NCI-H2227 (cell line): Measurements from ENCODE around the gene PAFAH1B1.
"Not testable (repeated sequence)": the region's sequence is repeated elsewhere in the genome, so short reads cannot be mapped to it uniquely, and the experiment has no call there.

Experiments
- DNase-seq: peaks from one replicate; lab custom pipeline; 2025; ENCODE audit not compliant: unreplicated experiment; lab: John Stamatoyannopoulos, UW

The PAFAH1B1 gene

GRCh38 chr17:2688351-2689342 lies 95.2 kb downstream of the PAFAH1B1 start:
- no peak for DNase-seq

GRCh38 chr17:2689411-2690164 lies 96.1 kb downstream of the PAFAH1B1 start:
- no peak for DNase-seq

GRCh38 chr17:2690165-2691068 lies 97.0 kb downstream of the PAFAH1B1 start:
- DNase-seq, result no peak

- DNase-seq, result no peak
Observed at GRCh38 chr17:2691069-2691871, 97.8 kb downstream of the PAFAH1B1 start.

- DNase-seq, result no peak
Observed at GRCh38 chr17:2691965-2692780, 98.7 kb downstream of the PAFAH1B1 start.

GRCh38 chr17:2692781-2693135 lies 99.3 kb downstream of the PAFAH1B1 start:
- DNase-seq, result no peak

GRCh38 chr17:2693561-2694380 lies 100.3 kb downstream of the PAFAH1B1 start:
- no peak for DNase-seq

- no peak for DNase-seq
Observed at GRCh38 chr17:2694381-2695242, 101.2 kb downstream of the PAFAH1B1 start.

- DNase-seq, result no peak
Observed at GRCh38 chr17:2695243-2695960, 101.9 kb downstream of the PAFAH1B1 start.

- DNase-seq, result no peak
Observed at GRCh38 chr17:2695961-2696760, 102.7 kb downstream of the PAFAH1B1 start.

GRCh38 chr17:2697611-2698162 lies 104.2 kb downstream of the PAFAH1B1 start:
- no peak for DNase-seq

GRCh38 chr17:2699216-2699805 lies 105.9 kb downstream of the PAFAH1B1 start:
- not testable (repeated sequence) for DNase-seq

- no peak for DNase-seq
Observed at GRCh38 chr17:2700030-2700490, 106.6 kb downstream of the PAFAH1B1 start.

GRCh38 chr17:2700491-2701141 lies 107.2 kb downstream of the PAFAH1B1 start:
- DNase-seq, result no peak
